ENCODE measurements around the gene LDLRAD2. TPM values are rescaled to one million over a fixed set of nuclear protein-coding genes. Genes with fewer than 3 reads are reported as not detected.

The LDLRAD2 gene
- total RNA-seq, 1 experiment from 2014 or later: not detected

DNA sequence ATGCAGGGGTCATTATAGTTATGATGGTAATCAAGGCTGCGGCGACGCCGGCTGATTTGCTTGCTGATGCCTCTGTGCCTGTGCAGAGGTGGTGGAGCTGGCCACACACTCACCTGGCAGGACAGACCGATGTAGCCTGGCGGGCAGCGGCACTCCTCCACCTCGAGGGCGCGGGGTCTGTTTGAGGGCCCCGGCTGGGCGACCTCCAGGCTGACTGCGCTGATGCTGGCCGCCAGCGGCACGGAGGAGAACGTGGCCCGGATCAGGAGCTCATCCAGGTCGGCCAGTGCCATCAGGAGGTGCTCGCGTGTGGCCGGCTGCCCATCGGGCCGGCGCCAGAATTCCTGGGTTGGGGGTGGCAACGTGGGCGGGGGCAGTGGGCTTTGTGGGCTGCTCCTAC is 52.7 kb downstream of the LDLRAD2 start:
- H3K4me2 ChIP-seq (ENCODE audit: low read length): no peak overlapping the region
- no peaks in the 10 kb centered on the region for H3K27me3 ChIP-seq (ENCODE audit: insufficient read depth, low read length)
- peaks cover 12 to 19% of the 10 kb centered on the region in 2 experiments for H3K4me1 ChIP-seq (ENCODE audit: control insufficient read depth in 1 of 2, insufficient read depth in 2 of 2, low read length in 2 of 2)
- no peaks in the 10 kb centered on the region for H4K20me1 ChIP-seq (ENCODE audit: insufficient read depth)
- H3K9me2 ChIP-seq (ENCODE audit: insufficient read depth): no peaks in the 10 kb centered on the region
- ChIA-PET POLR2A (no interaction called here), CTCF (no interaction called here), RAD21 (ENCODE audit: low non-redundant PET in 1 of 2, low total read pairs in 2 of 2, uncharacterized antibody in 2 of 2, unreplicated experiment in 2 of 2) (no interaction called here)
- no peaks in the 10 kb centered on the region for H3K9me3 ChIP-seq (ENCODE audit: control insufficient read depth in 1 of 2, insufficient read depth in 1 of 2, low read depth in 1 of 2, low read length in 2 of 2)
- no peak overlapping the region for H2AFZ ChIP-seq (ENCODE audit: low read depth, low read length, poor library complexity, severe bottlenecking)
- H3K9ac ChIP-seq (ENCODE audit: low read length): no peak overlapping the region
- no TSS peak for BruUV-seq (replicated peaks)
- no peak overlapping the region for H3K4me3 ChIP-seq (replicated peaks in 1 of 2; ENCODE audit: low read depth in 1 of 2, low read length in 2 of 2)
- ATAC-seq: no peak
- no peak for DNase-seq (ENCODE audit: low read depth, low spot score)
- H3K36me3 ChIP-seq (ENCODE audit: control insufficient read depth in 1 of 2, insufficient read depth in 2 of 2, low read length in 2 of 2): 0 out of 4 replicates have a peak, but pooled peaks cover 0 to 4% of the 10 kb centered on the region in 2 experiments
- H3K27ac ChIP-seq (ENCODE audit: low read depth, low read length): no peak overlapping the region
- TF ChIP-seq RAD21 (IDR thresholded peaks at IDR 0.05; ENCODE audit: low read depth) (no peak), CEBPB (IDR thresholded peaks at IDR 0.05; ENCODE audit: low read depth) (no peak), SRF (IDR thresholded peaks at IDR 0.05; ENCODE audit: low read depth) (no peak), EGR1 (IDR thresholded peaks at IDR 0.05; ENCODE audit: low read depth) (no peak), ZFX (IDR thresholded peaks at IDR 0.05) (no peak), JUND (IDR thresholded peaks at IDR 0.05) (no peak), CBX3 (IDR thresholded peaks at IDR 0.05; ENCODE audit: low read depth) (no peak), POLR2AphosphoS5 (IDR thresholded peaks at IDR 0.05; ENCODE audit: low read depth, low read length) (no peak), ZNF274 (IDR thresholded peaks at IDR 0.05; ENCODE audit: low read depth, low read length) (no peak), EZH2 (IDR thresholded peaks at IDR 0.05) (no peak), SP1 (IDR thresholded peaks at IDR 0.05; ENCODE audit: low read depth) (no peak)
- TF ChIP-seq, protein P1, sequence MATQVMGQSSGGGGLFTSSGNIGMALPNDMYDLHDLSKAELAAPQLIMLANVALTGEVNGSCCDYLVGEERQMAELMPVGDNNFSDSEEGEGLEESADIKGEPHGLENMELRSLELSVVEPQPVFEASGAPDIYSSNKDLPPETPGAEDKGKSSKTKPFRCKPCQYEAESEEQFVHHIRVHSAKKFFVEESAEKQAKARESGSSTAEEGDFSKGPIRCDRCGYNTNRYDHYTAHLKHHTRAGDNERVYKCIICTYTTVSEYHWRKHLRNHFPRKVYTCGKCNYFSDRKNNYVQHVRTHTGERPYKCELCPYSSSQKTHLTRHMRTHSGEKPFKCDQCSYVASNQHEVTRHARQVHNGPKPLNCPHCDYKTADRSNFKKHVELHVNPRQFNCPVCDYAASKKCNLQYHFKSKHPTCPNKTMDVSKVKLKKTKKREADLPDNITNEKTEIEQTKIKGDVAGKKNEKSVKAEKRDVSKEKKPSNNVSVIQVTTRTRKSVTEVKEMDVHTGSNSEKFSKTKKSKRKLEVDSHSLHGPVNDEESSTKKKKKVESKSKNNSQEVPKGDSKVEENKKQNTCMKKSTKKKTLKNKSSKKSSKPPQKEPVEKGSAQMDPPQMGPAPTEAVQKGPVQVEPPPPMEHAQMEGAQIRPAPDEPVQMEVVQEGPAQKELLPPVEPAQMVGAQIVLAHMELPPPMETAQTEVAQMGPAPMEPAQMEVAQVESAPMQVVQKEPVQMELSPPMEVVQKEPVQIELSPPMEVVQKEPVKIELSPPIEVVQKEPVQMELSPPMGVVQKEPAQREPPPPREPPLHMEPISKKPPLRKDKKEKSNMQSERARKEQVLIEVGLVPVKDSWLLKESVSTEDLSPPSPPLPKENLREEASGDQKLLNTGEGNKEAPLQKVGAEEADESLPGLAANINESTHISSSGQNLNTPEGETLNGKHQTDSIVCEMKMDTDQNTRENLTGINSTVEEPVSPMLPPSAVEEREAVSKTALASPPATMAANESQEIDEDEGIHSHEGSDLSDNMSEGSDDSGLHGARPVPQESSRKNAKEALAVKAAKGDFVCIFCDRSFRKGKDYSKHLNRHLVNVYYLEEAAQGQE (IDR thresholded peaks at IDR 0.05; ENCODE audit: low read depth): no peak
- TF ChIP-seq, protein P2, sequence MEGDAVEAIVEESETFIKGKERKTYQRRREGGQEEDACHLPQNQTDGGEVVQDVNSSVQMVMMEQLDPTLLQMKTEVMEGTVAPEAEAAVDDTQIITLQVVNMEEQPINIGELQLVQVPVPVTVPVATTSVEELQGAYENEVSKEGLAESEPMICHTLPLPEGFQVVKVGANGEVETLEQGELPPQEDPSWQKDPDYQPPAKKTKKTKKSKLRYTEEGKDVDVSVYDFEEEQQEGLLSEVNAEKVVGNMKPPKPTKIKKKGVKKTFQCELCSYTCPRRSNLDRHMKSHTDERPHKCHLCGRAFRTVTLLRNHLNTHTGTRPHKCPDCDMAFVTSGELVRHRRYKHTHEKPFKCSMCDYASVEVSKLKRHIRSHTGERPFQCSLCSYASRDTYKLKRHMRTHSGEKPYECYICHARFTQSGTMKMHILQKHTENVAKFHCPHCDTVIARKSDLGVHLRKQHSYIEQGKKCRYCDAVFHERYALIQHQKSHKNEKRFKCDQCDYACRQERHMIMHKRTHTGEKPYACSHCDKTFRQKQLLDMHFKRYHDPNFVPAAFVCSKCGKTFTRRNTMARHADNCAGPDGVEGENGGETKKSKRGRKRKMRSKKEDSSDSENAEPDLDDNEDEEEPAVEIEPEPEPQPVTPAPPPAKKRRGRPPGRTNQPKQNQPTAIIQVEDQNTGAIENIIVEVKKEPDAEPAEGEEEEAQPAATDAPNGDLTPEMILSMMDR (IDR thresholded peaks at IDR 0.05 in 2 of 3, conservative IDR thresholded peaks at IDR 0.05 in 1 of 3; ENCODE audit: borderline replicate concordance in 1 of 3, insufficient read depth in 1 of 3, low read depth in 2 of 3, low read length in 2 of 3): no peak
- TF ChIP-seq, protein P3, sequence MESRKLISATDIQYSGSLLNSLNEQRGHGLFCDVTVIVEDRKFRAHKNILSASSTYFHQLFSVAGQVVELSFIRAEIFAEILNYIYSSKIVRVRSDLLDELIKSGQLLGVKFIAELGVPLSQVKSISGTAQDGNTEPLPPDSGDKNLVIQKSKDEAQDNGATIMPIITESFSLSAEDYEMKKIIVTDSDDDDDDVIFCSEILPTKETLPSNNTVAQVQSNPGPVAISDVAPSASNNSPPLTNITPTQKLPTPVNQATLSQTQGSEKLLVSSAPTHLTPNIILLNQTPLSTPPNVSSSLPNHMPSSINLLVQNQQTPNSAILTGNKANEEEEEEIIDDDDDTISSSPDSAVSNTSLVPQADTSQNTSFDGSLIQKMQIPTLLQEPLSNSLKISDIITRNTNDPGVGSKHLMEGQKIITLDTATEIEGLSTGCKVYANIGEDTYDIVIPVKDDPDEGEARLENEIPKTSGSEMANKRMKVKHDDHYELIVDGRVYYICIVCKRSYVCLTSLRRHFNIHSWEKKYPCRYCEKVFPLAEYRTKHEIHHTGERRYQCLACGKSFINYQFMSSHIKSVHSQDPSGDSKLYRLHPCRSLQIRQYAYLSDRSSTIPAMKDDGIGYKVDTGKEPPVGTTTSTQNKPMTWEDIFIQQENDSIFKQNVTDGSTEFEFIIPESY (IDR thresholded peaks at IDR 0.05; ENCODE audit: extremely low read depth, insufficient replicate concordance, low read length): no peak
- TF ChIP-seq, protein P4, sequence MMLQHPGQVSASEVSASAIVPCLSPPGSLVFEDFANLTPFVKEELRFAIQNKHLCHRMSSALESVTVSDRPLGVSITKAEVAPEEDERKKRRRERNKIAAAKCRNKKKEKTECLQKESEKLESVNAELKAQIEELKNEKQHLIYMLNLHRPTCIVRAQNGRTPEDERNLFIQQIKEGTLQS (IDR thresholded peaks at IDR 0.05): no peak
- intact Hi-C loops (cut with micrococcal nuclease): no loop called here
- H3K79me2 ChIP-seq (ENCODE audit: insufficient read depth, low read length): no peaks in the 10 kb centered on the region

Data from HCT116 (cell line).